Central memory CD8-positive, alpha-beta T cell (primary cell): ENCODE data around the gene LRRC2.

Experiments used
- ATAC-seq: fragments of 150-1000 bp; cut with Tn5 transposase; replicated peaks from 2 replicates; pipeline ENCODE4 v1.10.0; 2022; ENCODE audit warnings: mild to moderate bottlenecking, moderate FRiP score, moderate number of reproducible peaks; ENCODE audit not compliant: poor library complexity, severe bottlenecking; ENCODE audit errors: extremely low read depth
- DNase-seq, 2 donors: peaks; one replicate each; pipeline ENCODE4 v3.0.0; 2021; ENCODE audit warnings: low spot score in 2 of 2
- H3K27ac Mint-ChIP-seq: one replicate; pipeline ENCODE4 v1.8.0; 2022; ENCODE audit warnings: low read depth, mild to moderate bottlenecking, moderate library complexity, mixed read lengths
- H3K27me3 Mint-ChIP-seq: one replicate; pipeline ENCODE4 v1.8.0; 2022; ENCODE audit warnings: mixed read lengths
- H3K36me3 Mint-ChIP-seq: one replicate; pipeline ENCODE4 v1.8.0; 2022; ENCODE audit warnings: mild to moderate bottlenecking, moderate library complexity, mixed read lengths; ENCODE audit not compliant: insufficient read depth
- H3K4me1 Mint-ChIP-seq: one replicate; pipeline ENCODE4 v1.8.0; 2022; ENCODE audit warnings: mixed read lengths
- H3K4me3 Mint-ChIP-seq: one replicate; pipeline ENCODE4 v1.8.0; 2022; ENCODE audit warnings: mild to moderate bottlenecking, moderate library complexity, mixed read lengths
- H3K9me3 Mint-ChIP-seq: one replicate; pipeline ENCODE4 v1.8.0; 2022; ENCODE audit warnings: mixed read lengths

LRRC2 gene

GRCh38 chr3:46468753-46469600 lies 97.1 kb downstream of the LRRC2 start:
- no peak overlapping the region for H3K4me3 Mint-ChIP-seq
- peaks cover 56% of the 10 kb centered on the region for H3K27me3 Mint-ChIP-seq
- peaks cover 1% of the 10 kb centered on the region for H3K36me3 Mint-ChIP-seq
- H3K4me1 Mint-ChIP-seq, result no peaks in the 10 kb centered on the region
- DNase-seq, result no peak
- ATAC-seq, result no peak
- no peak overlapping the region for H3K27ac Mint-ChIP-seq
- no peaks in the 10 kb centered on the region for H3K9me3 Mint-ChIP-seq

- Mint-ChIP-seq H3K4me1 (no peaks in the 10 kb centered on the region), H3K27me3 (peaks cover 56% of the 10 kb centered on the region), H3K36me3 (no peaks in the 10 kb centered on the region), H3K27ac (no peak overlapping the region), H3K4me3 (no peak overlapping the region), H3K9me3 (no peaks in the 10 kb centered on the region)
- DNase-seq (no peak), ATAC-seq (no peak)
Observed at GRCh38 chr3:46467562-46467961, 98.5 kb downstream of the LRRC2 start.

- no peak for ATAC-seq
- H3K4me1 Mint-ChIP-seq, result no peaks in the 10 kb centered on the region
- H3K9me3 Mint-ChIP-seq, result no peaks in the 10 kb centered on the region
Observed at GRCh38 chr3:46466871-46467403, 99.2 kb downstream of the LRRC2 start.

GRCh38 chr3:46466273-46466672 lies 99.8 kb downstream of the LRRC2 start:
- no peak for ATAC-seq
- H3K4me3 Mint-ChIP-seq, result no peak overlapping the region
- H3K27me3 Mint-ChIP-seq, result peaks cover 56% of the 10 kb centered on the region
- H3K36me3 Mint-ChIP-seq, result no peaks in the 10 kb centered on the region
- no peaks in the 10 kb centered on the region for H3K4me1 Mint-ChIP-seq
- DNase-seq, result no peak
- no peaks in the 10 kb centered on the region for H3K9me3 Mint-ChIP-seq
- no peak overlapping the region for H3K27ac Mint-ChIP-seq

More at GRCh38 chr3:46466871-46467403, 99.2 kb downstream of the LRRC2 start:
- Mint-ChIP-seq H3K27me3 (peaks cover 56% of the 10 kb centered on the region), H3K27ac (no peak overlapping the region), H3K4me3 (no peak overlapping the region), H3K36me3 (no peaks in the 10 kb centered on the region)
- DNase-seq, result no peak
